ENCODE measurements around the gene SUSD1.

Gene SUSD1

GRCh38 chr9:112093147-112093869 lies 81.8 kb downstream of the SUSD1 start (continued):
- no peak for TF ChIP-seq AEBP2 (tag by site-specific recombination; IDR thresholded peaks at IDR 0.05; ENCODE audit: borderline replicate concordance)

GRCh38 chr9:112091810-112092209 lies 83.3 kb downstream of the SUSD1 start:
- CTCF ChIA-PET, result interaction anchor here (0.6 to 1.7 kb wide), 8 partner anchors 14 to 729 kb away, joined by 3 to 5 read pairs (median 4); no protein-coding TSS in a partner anchor
- POLR2A ChIA-PET, result no interaction called here
- no peaks in the 10 kb centered on the region for H3K9me3 ChIP-seq (ENCODE audit: control insufficient read depth, insufficient read depth, low read depth, low read length)
- peaks cover 0 to 12% of the 10 kb centered on the region in 2 experiments; a peak in 2 of 3 replicates for H3K36me3 ChIP-seq (ENCODE audit: control insufficient read depth in 2 of 2, insufficient read depth in 1 of 2, low read length in 2 of 2)
- no peak overlapping the region for H3K4me3 ChIP-seq (ENCODE audit: low read depth, low read length)
- TF ChIP-seq ZNF202 (tag by site-specific recombination; IDR thresholded peaks at IDR 0.05; ENCODE audit: borderline replicate concordance) (no peak), ZNF239 (tag by site-specific recombination; IDR thresholded peaks at IDR 0.05) (no peak), REPIN1 (tag by site-specific recombination; IDR thresholded peaks at IDR 0.05; ENCODE audit: low read depth) (no peak), ZNF214 (tag by site-specific recombination; IDR thresholded peaks at IDR 0.05; ENCODE audit: borderline replicate concordance) (no peak), ZNF280C (tag by site-specific recombination; IDR thresholded peaks at IDR 0.05) (no peak), ZNF654 (tag by site-specific recombination; IDR thresholded peaks at IDR 0.05; ENCODE audit: low read depth) (peak; percentile 26)
- no peaks in the 10 kb centered on the region for H3K4me1 ChIP-seq (ENCODE audit: control insufficient read depth, insufficient read depth, low read length)
- H3K27ac ChIP-seq (ENCODE audit: extremely low read depth, low read depth, low read length), result no peak overlapping the region

GRCh38 chr9:112087506-112087905 lies 87.6 kb downstream of the SUSD1 start:
- Histone ChIP-seq H3K4me3 (ENCODE audit: low read depth, low read length) (no peak overlapping the region), H3K9me3 (ENCODE audit: control insufficient read depth, insufficient read depth, low read depth, low read length) (no peaks in the 10 kb centered on the region), H3K4me1 (ENCODE audit: control insufficient read depth, insufficient read depth, low read length) (no peaks in the 10 kb centered on the region), H3K36me3 (ENCODE audit: control insufficient read depth in 2 of 2, insufficient read depth in 1 of 2, low read length in 2 of 2) (no peaks in the 10 kb centered on the region; a peak in 1 of 3 replicates), H3K27ac (ENCODE audit: extremely low read depth, low read depth, low read length) (no peak overlapping the region)
- TF ChIP-seq ZNF133 (tag by site-specific recombination; IDR thresholded peaks at IDR 0.05) (peak; percentile 96), ZSCAN30 (tag by site-specific recombination; IDR thresholded peaks at IDR 0.05) (no peak)
- ChIA-PET POLR2A (no interaction called here), CTCF (interaction anchor here (0.6 to 6.6 kb wide), 9 partner anchors 11 to 816 kb away, joined by 3 to 54 read pairs (median 4); no protein-coding TSS in a partner anchor)

GRCh38 chr9:112086627-112087026 lies 88.5 kb downstream of the SUSD1 start:
- POLR2A ChIA-PET, result no interaction called here
- Histone ChIP-seq H3K36me3 (ENCODE audit: control insufficient read depth in 2 of 2, insufficient read depth in 1 of 2, low read length in 2 of 2) (no peaks in the 10 kb centered on the region; a peak in 1 of 3 replicates), H3K9me3 (ENCODE audit: control insufficient read depth, insufficient read depth, low read depth, low read length) (no peaks in the 10 kb centered on the region), H3K27ac (ENCODE audit: extremely low read depth, low read depth, low read length) (no peak overlapping the region), H3K4me1 (ENCODE audit: control insufficient read depth, insufficient read depth, low read length) (no peaks in the 10 kb centered on the region), H3K4me3 (ENCODE audit: low read depth, low read length) (no peak overlapping the region)
- peak; percentile 34 for TF ChIP-seq ZNF366 (tag by site-specific recombination; conservative IDR thresholded peaks at IDR 0.05)
- TF ChIP-seq ZNF621 (tag by site-specific recombination; IDR thresholded peaks at IDR 0.05), result no peak
- peak; percentile 74 for TF ChIP-seq ZNF654 (tag by site-specific recombination; IDR thresholded peaks at IDR 0.05; ENCODE audit: low read depth)
- CTCF ChIA-PET, result interaction anchor here (0.7 to 6.6 kb wide), 16 partner anchors 12 to 1059 kb away, joined by 3 to 54 read pairs (median 3); no protein-coding TSS in a partner anchor

All from HEK293 (cell line).